ENCODE measurements around the gene ADCY1.

DNA sequence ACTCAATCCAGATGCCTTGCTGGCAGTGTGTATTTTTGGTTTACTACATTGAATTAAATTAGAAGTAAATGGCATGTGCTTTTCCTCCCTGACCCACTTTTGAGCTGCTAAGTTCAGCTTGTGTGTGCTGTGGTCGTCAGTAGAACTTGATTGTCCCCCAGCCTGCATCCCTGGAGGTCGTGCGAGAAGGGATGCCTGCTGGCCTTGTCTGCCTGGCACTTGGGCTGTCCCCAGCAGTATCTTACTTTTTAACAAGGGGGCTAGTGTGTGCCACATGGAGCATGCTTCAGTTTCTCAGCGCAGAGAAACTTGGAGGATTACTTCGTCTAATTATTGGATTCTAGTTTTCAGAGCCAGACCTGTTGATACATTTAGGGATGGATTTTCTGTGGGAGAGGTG lies 80.2 kb downstream of the ADCY1 start:
- TF ChIP-seq POLR2A (IDR thresholded peaks at IDR 0.05): no peak
- TF ChIP-seq, protein P1, sequence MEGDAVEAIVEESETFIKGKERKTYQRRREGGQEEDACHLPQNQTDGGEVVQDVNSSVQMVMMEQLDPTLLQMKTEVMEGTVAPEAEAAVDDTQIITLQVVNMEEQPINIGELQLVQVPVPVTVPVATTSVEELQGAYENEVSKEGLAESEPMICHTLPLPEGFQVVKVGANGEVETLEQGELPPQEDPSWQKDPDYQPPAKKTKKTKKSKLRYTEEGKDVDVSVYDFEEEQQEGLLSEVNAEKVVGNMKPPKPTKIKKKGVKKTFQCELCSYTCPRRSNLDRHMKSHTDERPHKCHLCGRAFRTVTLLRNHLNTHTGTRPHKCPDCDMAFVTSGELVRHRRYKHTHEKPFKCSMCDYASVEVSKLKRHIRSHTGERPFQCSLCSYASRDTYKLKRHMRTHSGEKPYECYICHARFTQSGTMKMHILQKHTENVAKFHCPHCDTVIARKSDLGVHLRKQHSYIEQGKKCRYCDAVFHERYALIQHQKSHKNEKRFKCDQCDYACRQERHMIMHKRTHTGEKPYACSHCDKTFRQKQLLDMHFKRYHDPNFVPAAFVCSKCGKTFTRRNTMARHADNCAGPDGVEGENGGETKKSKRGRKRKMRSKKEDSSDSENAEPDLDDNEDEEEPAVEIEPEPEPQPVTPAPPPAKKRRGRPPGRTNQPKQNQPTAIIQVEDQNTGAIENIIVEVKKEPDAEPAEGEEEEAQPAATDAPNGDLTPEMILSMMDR (IDR thresholded peaks at IDR 0.05): no peak

Data from suprapubic skin (tissue), 3 donors.